Measurements from ENCODE around the gene SMC4.
A peak's percentile ranks its signal among the peaks of the same experiment; 100 is the strongest.
"Not testable (repeated sequence)": the region's sequence is repeated elsewhere in the genome, so short reads cannot be mapped to it uniquely, and the experiment has no call there.

Gene SMC4

GRCh38 chr3:160449636-160450598, 50.5 kb downstream of the SMC4 start, which contains the start of gene TRIM59:
Gene TRIM59 (minus strand): TSS chr3:160449786. CDS start chr3:160439183, 10,603 bp downstream.
- Mint-ChIP-seq H3K27ac (peak within 1 kb of the TSS; percentile 98), H3K36me3 (peaks cover 47% of the 10 kb centered on the region), H3K4me1 (peaks cover 20% of the 10 kb centered on the region), H3K9me3 (peaks cover 3% of the 10 kb centered on the region), H3K4me3 (peak within 1 kb of the TSS; percentile 97)
- ATAC-seq (peak; percentile 97), DNase-seq (ENCODE audit: low spot score in 2 of 2) (peak; percentile 89 to 96)

GRCh38 chr3:160450846-160451245, 51.4 kb downstream of the SMC4 start:
- H3K36me3 Mint-ChIP-seq = peaks cover 38% of the 10 kb centered on the region
- peak overlapping the region; percentile 98 for H3K27ac Mint-ChIP-seq
- DNase-seq (ENCODE audit: low spot score in 2 of 2) = no peak
- peak overlapping the region; percentile 97 for H3K4me3 Mint-ChIP-seq
- peaks cover 17% of the 10 kb centered on the region for H3K4me1 Mint-ChIP-seq
- H3K9me3 Mint-ChIP-seq = peaks cover 3% of the 10 kb centered on the region
- no peak for ATAC-seq

GRCh38 chr3:160451602-160452001, 52.2 kb downstream of the SMC4 start:
- peaks cover 17% of the 10 kb centered on the region for H3K4me1 Mint-ChIP-seq
- H3K4me3 Mint-ChIP-seq = no peak overlapping the region
- H3K9me3 Mint-ChIP-seq = peaks cover 3% of the 10 kb centered on the region
- H3K27ac Mint-ChIP-seq = no peak overlapping the region
- DNase-seq (ENCODE audit: low spot score in 2 of 2) (no peak), ATAC-seq (no peak)
- peaks cover 31% of the 10 kb centered on the region for H3K36me3 Mint-ChIP-seq

GRCh38 chr3:160452251-160452650, 52.8 kb downstream of the SMC4 start:
- not testable (repeated sequence) for ATAC-seq; DNase-seq (ENCODE audit: low spot score in 2 of 2); H3K4me3 Mint-ChIP-seq; H3K9me3 Mint-ChIP-seq; H3K27ac Mint-ChIP-seq
- peaks cover 17% of the 10 kb centered on the region for H3K4me1 Mint-ChIP-seq
- peaks cover 24% of the 10 kb centered on the region for H3K36me3 Mint-ChIP-seq

- H3K36me3 Mint-ChIP-seq = no peaks in the 10 kb centered on the region
- DNase-seq (ENCODE audit: low spot score in 2 of 2) (no peak), ATAC-seq (no peak)
- H3K4me3 Mint-ChIP-seq = no peak overlapping the region
- peaks cover 8% of the 10 kb centered on the region for H3K4me1 Mint-ChIP-seq
- peaks cover 3% of the 10 kb centered on the region for H3K9me3 Mint-ChIP-seq
- no peak overlapping the region for H3K27ac Mint-ChIP-seq
Measured at GRCh38 chr3:160454995-160455394, 55.5 kb downstream of the SMC4 start.

- DNase-seq (ENCODE audit: low spot score in 2 of 2) = no peak
- no peak for ATAC-seq
- H3K9me3 Mint-ChIP-seq = no peaks in the 10 kb centered on the region
- H3K27ac Mint-ChIP-seq = no peak overlapping the region
- H3K4me1 Mint-ChIP-seq = no peaks in the 10 kb centered on the region
- no peaks in the 10 kb centered on the region for H3K36me3 Mint-ChIP-seq
- H3K4me3 Mint-ChIP-seq = no peak overlapping the region
Measured at GRCh38 chr3:160455846-160456245, 56.4 kb downstream of the SMC4 start.

GRCh38 chr3:160458151-160458550, 58.7 kb downstream of the SMC4 start:
- Mint-ChIP-seq H3K9me3 (no peaks in the 10 kb centered on the region), H3K27ac (no peak overlapping the region), H3K36me3 (no peaks in the 10 kb centered on the region), H3K4me1 (no peaks in the 10 kb centered on the region), H3K4me3 (no peak overlapping the region)
- ATAC-seq (no peak), DNase-seq (ENCODE audit: low spot score in 2 of 2) (no peak)

- Mint-ChIP-seq H3K27ac (no peak overlapping the region), H3K4me1 (no peaks in the 10 kb centered on the region), H3K36me3 (no peaks in the 10 kb centered on the region), H3K9me3 (no peaks in the 10 kb centered on the region), H3K4me3 (no peak overlapping the region)
- no peak for DNase-seq (ENCODE audit: low spot score in 2 of 2)
- ATAC-seq = no peak
Measured at GRCh38 chr3:160459450-160459970, 60.1 kb downstream of the SMC4 start.

- no peak overlapping the region for H3K4me3 Mint-ChIP-seq
- no peak overlapping the region for H3K27ac Mint-ChIP-seq
Measured at GRCh38 chr3:160460033-160460432, 60.6 kb downstream of the SMC4 start.

GRCh38 chr3:160464321-160464720, 64.9 kb downstream of the SMC4 start:
- DNase-seq (ENCODE audit: low spot score in 2 of 2) (no peak), ATAC-seq (no peak)
- Mint-ChIP-seq H3K4me3 (no peak overlapping the region), H3K36me3 (no peaks in the 10 kb centered on the region), H3K27ac (no peak overlapping the region), H3K9me3 (no peaks in the 10 kb centered on the region), H3K4me1 (no peaks in the 10 kb centered on the region)

More at GRCh38 chr3:160460033-160460432, 60.6 kb downstream of the SMC4 start:
- ATAC-seq (no peak), DNase-seq (ENCODE audit: low spot score in 2 of 2) (no peak)
- no peaks in the 10 kb centered on the region for H3K36me3 Mint-ChIP-seq
- no peaks in the 10 kb centered on the region for H3K4me1 Mint-ChIP-seq
- H3K9me3 Mint-ChIP-seq = no peaks in the 10 kb centered on the region

GRCh38 chr3:160464971-160465370, 65.5 kb downstream of the SMC4 start:
- Mint-ChIP-seq H3K27ac (no peak overlapping the region), H3K4me3 (no peak overlapping the region), H3K36me3 (no peaks in the 10 kb centered on the region), H3K4me1 (no peaks in the 10 kb centered on the region), H3K9me3 (no peaks in the 10 kb centered on the region)
- no peak for DNase-seq (ENCODE audit: low spot score in 2 of 2)
- no peak for ATAC-seq

- DNase-seq (ENCODE audit: low spot score in 2 of 2) (no peak), ATAC-seq (no peak)
- H3K9me3 Mint-ChIP-seq = no peaks in the 10 kb centered on the region
- H3K4me1 Mint-ChIP-seq = no peaks in the 10 kb centered on the region
- no peaks in the 10 kb centered on the region for H3K36me3 Mint-ChIP-seq
- H3K4me3 Mint-ChIP-seq = no peak overlapping the region
- no peak overlapping the region for H3K27ac Mint-ChIP-seq
Measured at GRCh38 chr3:160470181-160470580, 70.7 kb downstream of the SMC4 start.

- no peaks in the 10 kb centered on the region for H3K36me3 Mint-ChIP-seq
- no peak for ATAC-seq
- H3K4me1 Mint-ChIP-seq = no peaks in the 10 kb centered on the region
- H3K4me3 Mint-ChIP-seq = no peak overlapping the region
- H3K9me3 Mint-ChIP-seq = no peaks in the 10 kb centered on the region
- no peak for DNase-seq (ENCODE audit: low spot score in 2 of 2)
- no peak overlapping the region for H3K27ac Mint-ChIP-seq
Measured at GRCh38 chr3:160471892-160472291, 72.4 kb downstream of the SMC4 start.

- no peak overlapping the region for H3K4me3 Mint-ChIP-seq
- no peak for DNase-seq (ENCODE audit: low spot score in 2 of 2)
- H3K36me3 Mint-ChIP-seq = no peaks in the 10 kb centered on the region
- no peak overlapping the region for H3K27ac Mint-ChIP-seq
- no peaks in the 10 kb centered on the region for H3K9me3 Mint-ChIP-seq
- ATAC-seq = no peak
- no peaks in the 10 kb centered on the region for H3K4me1 Mint-ChIP-seq
Measured at GRCh38 chr3:160472344-160472743, 72.9 kb downstream of the SMC4 start.

GRCh38 chr3:160473221-160473620, 73.8 kb downstream of the SMC4 start:
- DNase-seq (ENCODE audit: low spot score in 2 of 2) = no peak
- H3K36me3 Mint-ChIP-seq = no peaks in the 10 kb centered on the region
- no peak overlapping the region for H3K4me3 Mint-ChIP-seq
- no peaks in the 10 kb centered on the region for H3K9me3 Mint-ChIP-seq
- no peaks in the 10 kb centered on the region for H3K4me1 Mint-ChIP-seq
- H3K27ac Mint-ChIP-seq = no peak overlapping the region
- ATAC-seq = peak; percentile 37

GRCh38 chr3:160473978-160474377, 74.5 kb downstream of the SMC4 start:
- no peak overlapping the region for H3K27ac Mint-ChIP-seq
- ATAC-seq = no peak
- no peaks in the 10 kb centered on the region for H3K4me1 Mint-ChIP-seq
- DNase-seq (ENCODE audit: low spot score in 2 of 2) = no peak
- no peaks in the 10 kb centered on the region for H3K9me3 Mint-ChIP-seq
- H3K4me3 Mint-ChIP-seq = no peak overlapping the region
- no peaks in the 10 kb centered on the region for H3K36me3 Mint-ChIP-seq

Data from stimulated activated effector memory CD8-positive, alpha-beta T cell treated with anti-CD3 and anti-CD28 coated beads, Interleukin-12 subunit alpha, Interleukin-12 subunit beta, amount 100 ng/mL, for 72 hours (primary cell).